Muscle of arm (tissue), 14 donors: ENCODE data around the gene NFE2. TPM values are rescaled to one million over a fixed set of nuclear protein-coding genes. Genes with fewer than 3 reads are reported as not detected.
A peak's percentile ranks its signal among the peaks of the same experiment; 100 is the strongest.
"Not testable (repeated sequence)": the region's sequence is repeated elsewhere in the genome, so short reads cannot be mapped to it uniquely, and the experiment has no call there.

Source experiments
- DNase-seq: peaks from one replicate; pipeline ENCODE4 v3.0.0-alpha.2; 2013
- long read RNA-seq, 11 donors: transcript quantifications; one replicate each; lab custom pipeline, GENCODE V29; 2026
- polyA plus RNA-seq, 12 donors: library from polyadenylated mRNA; unstranded; fragments of 120-200 nt; gene quantifications; one replicate each; pipeline ENCODE4 v1.2.1, GENCODE V29; 2013; ENCODE audit not compliant: insufficient read length in 12 of 12

The NFE2 gene
- polyA plus RNA-seq = 1 to 10 TPM in 9 of 12 donors, under 1 TPM in 1, not detected in 2; 1.00 to 6.8 (median 1.5) TPM
- long read RNA-seq, donor 1, partial matches to known transcripts = 0 of 1 reads
- long read RNA-seq, donor 1, other reads (novel, unspliced or antisense) = 0 of 1 reads
- long read RNA-seq, donor 2, partial matches to known transcripts = 0 of 1 reads
- long read RNA-seq, donor 2, other reads (novel, unspliced or antisense) = 0 of 1 reads
- long read RNA-seq, donor 3 = 0 reads
- long read RNA-seq, donor 4 = 0 reads
- long read RNA-seq, donor 5 = 0 reads
- long read RNA-seq, donor 6, partial matches to known transcripts = 0 of 1 reads
- long read RNA-seq, donor 6, other reads (novel, unspliced or antisense) = 0 of 1 reads
- long read RNA-seq, donor 7 = 0 reads
- long read RNA-seq, donor 8 = 0 reads
- long read RNA-seq, donor 9, partial matches to known transcripts = 78 of 125 reads
- long read RNA-seq, donor 9, other reads (novel, unspliced or antisense) = 45 of 125 reads
- long read RNA-seq, donor 10 = 0 reads
- long read RNA-seq, donor 11, partial matches to known transcripts = 0 of 4 reads
- long read RNA-seq, donor 11, other reads (novel, unspliced or antisense) = 0 of 4 reads

DNA sequence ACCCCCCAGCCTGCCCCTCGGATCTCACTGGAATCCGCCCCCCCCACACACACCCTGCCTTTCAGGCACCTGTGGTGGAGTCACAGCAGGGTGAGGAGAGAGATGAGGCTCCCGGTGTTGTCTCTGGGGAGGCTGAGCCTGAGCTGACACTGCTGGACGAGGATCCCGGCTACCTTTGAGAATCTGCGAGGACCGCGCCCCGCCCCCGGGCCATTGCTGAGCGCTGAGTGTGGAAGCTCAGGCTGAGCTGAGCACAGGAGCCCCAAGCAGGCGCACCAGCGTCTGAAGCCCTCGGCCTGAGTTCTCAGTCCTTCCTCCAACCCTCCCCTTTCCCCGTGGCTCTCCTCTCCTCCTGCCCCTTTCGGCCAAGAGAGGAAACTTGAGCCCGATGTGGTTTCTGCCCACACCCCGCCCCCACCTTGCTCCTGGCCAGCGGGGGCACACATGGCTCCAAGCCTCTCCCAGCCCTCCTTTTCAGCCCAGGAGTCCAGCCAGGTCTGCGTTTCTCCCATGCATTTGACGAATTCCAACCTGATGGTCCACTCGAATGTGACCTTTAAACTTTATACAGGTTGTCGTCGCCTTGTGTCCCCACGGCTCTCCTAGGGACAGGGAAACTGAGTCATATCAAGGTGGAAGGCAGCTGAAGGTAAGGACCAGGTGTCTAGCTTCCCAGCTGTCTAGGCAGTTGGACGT, at the start of gene NFE2:
Gene NFE2 (minus strand): TSS at position 284 of the 696 bp plus-strand sequence. CDS start 5,767 bp downstream, outside the sequence.
- DNase-seq = peak; percentile 24

- DNase-seq = no peak
Observed at GRCh38 chr12:54349679-54350078, 48.9 kb upstream of the NFE2 start.

GRCh38 chr12:54349036-54349435, 48.2 kb upstream of the NFE2 start:
- DNase-seq = no peak

DNA sequence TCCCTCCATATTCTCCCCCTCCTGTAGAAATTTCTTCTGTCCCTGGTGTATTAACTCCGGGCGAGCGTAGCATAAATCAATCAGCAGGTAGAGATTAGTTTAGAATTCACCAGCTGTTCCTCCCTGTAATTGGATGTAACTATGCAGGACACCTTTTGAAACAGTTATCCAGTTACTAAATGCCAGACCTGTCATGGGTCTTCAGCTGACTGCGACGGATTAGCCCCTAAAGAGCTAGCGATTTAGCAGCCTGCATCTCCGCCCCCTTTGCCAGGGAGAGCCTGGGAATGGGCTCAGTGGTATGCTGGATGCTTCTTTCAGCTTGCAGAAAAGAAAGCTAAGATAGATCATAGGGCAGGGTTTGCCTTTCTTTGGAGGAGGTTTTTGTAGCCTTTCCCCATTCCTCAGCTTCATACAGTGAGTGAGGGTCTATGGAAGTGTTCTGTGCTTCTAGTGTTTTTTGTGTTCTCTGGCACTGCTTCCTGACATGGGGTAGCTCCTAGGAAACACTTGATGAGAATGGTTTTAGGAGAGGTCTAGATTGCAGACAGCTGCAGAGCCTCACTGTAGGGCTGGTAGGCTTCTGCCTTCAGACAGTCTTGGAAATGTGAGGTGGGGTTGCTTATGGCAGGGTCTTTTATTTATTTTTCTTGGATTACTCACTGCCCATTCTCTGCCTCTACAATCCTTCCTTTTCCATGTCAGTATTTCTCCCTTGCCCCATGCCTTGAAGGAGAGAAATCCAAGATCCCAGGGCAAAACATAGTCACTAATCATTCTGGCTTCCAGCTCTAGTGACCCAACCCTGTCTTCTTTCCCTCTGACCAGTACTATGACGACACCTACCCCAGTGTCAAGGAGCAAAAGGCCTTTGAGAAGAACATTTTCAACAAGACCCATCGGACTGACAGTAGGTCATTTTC, 40.8 kb upstream of the NFE2 start:
- DNase-seq = no peak

DNA sequence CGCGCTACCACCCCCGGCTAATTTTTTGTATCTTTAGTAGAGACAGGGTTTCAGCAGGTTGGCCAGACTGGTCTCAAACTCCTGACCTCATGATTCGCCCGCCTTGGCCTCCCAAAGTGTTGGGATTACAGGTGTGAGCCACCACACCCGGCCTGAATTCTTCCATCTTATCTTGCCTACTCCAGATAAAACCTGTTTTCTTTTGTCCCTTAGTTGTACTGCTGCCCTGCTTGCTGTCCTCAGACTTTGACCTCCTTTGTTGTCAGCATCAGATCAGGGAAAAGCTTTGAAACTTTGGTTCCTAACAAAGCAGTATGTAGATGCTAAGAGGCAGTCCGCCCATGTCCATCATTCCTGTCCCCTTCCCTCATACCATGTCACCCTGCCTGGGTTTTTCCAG, 40.0 kb upstream of the NFE2 start:
- DNase-seq = no peak

- no peak for DNase-seq
Observed at GRCh38 chr12:54338698-54339296, 38.0 kb upstream of the NFE2 start.

DNA sequence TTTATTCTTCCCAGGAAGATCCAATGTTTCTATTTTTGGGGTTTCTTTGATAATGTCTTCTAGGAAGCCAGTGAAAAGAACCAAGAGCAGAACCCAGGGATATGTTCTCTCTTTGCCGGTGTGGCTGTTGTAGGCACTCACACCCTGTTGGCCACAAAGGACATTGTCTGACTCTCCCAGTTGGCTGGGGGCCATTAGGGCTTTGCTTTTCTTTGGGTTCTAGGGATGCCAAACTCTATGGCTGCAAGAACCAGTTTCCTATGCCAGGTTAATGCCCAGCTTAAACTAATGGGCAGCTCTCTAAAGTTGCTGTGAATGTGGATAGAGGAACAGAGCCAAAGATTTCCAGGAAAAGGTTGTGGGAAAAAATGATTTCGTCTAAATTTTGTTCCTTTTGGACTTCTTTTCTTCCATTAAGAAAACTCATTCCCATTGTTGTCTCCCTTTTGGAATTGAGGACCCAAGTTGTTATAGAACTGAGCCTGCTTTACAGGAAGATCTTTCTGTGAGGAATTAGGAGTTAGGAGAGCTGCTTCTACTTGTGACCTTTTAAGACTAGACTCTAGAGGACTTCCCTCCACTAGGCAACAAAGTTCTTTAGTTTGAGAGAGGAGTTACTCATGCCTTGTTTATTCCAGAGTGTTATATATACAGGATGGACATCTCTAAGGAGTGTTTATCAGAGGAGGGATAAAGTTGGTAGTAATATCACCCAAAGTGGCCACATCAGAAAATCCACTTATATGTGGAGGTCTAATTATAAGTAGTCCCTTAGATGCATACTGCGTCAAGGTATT, 37.2 kb upstream of the NFE2 start:
- DNase-seq = no peak

- DNase-seq = no peak
Observed at GRCh38 chr12:54337280-54337842, 36.5 kb upstream of the NFE2 start.

DNA sequence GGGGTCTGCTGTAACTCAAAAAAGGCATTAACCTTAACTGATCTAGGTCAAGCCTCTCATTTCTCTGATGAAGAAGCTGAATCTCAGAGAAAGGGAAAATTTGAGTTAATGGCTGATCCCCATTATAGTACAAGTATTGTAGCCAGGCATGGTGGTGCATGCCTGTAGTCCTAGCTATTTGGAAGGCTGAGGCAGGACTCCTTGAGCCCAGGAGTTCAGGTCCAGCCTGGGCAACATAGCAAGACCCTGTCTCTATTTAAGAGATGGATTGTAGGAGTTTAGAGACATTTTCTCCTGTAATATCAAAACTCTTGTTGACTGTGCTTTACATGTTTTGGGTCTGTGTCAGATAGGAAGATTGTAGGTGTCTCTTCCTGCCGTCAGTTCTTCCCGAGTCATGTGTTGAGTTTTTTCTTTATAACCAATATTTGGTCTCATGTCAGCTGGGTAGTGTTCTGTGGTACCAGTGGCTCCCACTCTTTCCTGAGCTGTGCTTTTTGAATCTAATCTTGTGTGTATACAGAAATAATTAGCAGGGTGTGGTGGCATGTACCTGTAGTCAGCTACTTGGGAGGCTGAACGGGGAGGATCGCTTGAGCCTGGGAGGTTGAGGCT, 32.7 kb upstream of the NFE2 start:
- no peak for DNase-seq

GRCh38 chr12:54331461-54331860, 30.6 kb upstream of the NFE2 start:
- DNase-seq = no peak

DNA sequence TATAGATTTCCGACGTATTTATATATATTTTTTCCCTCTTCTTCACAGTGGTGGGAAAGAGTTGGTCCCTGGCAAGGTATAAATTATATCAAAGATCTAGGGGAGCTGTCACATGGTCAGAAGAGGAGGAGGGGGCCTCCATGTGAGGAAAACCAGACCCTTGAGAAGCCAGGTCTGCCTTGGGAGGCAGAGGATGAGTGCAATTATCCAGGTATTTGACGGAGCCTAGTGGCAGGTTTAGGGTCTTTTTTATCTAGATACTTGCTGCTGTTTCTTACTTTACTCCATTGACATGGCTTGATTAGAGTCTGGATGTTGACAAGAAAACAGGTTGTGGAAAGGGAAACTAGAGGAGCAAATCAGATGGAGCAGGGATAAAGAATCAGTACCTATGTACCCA, 29.6 kb upstream of the NFE2 start:
- no peak for DNase-seq

- DNase-seq = no peak
Observed at GRCh38 chr12:54329759-54330158, 28.9 kb upstream of the NFE2 start.

DNA sequence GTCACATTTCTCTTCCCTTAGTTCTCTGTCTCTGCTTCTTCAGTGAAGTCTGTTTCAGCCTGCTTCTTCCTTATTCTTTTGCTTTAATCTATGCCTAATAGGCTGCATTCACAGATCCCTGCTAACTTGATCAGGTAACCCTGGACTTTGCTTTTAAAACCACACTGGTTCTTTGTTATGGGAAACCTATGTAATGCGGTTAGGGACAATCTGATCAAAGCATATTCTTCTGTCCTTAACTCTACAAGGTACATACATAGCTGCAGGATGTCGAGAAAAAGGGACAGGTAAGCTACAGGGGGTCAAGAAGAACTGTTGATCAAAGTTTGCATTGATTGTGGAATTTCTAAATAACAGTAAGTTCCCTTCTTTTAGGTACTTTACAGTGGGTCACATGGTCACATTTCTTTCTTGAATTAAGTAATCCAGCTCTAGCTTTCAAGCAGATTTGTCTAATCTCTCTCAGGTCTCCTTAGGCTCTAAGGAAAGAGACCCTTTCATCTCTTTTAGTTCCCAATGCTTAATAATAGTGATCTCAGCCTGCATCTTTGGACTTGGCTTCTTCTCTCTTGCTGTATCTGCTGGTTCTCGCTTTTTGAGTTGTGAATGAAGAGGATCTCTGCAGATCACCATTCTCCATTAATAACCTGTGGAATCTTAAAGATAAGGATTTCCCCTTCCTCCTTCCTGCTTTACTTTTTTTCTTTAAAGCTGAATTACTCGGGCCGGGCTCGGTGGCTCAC, 28.0 kb upstream of the NFE2 start:
- no peak for DNase-seq

DNA sequence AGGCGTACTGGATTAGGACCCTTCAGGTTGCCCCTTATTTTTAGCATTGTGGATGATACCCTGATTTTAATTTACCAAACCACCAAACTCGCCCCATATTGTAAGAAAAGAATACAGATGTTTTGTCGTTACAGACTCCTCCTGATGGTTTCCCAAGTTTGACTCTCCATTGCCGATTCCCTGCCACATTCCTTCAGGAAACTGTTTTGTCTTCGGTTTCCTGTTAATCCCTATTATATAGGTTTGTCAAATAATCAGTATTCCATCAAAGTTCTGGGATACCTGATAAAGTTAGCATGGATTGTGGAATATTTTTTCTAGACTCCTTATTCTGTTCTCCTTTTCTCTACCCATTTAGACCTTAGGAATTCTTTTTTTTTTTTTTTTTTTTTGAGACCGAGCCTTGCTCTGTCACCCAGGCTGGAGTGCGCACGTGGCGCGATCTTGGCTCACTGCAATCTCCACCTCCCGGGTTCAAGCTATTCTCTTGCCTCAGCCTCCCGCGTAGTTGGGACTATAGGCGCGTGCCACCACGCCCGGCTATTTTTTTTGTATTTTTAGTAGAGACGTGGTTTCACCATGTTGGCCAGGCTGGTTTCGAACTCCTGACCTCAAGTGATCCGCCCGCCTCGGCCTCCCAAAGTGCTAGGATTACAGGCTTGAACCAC, 24.8 kb upstream of the NFE2 start:
- DNase-seq = peak; percentile 10

GRCh38 chr12:54324617-54325441, 24.0 kb upstream of the NFE2 start, which contains the start of gene COPZ1:
Gene COPZ1, plus strand, starts transcription at chr12:54325131. Its CDS starts 33 bp downstream, at chr12:54325164.
- peak; percentile 98 for DNase-seq

DNA sequence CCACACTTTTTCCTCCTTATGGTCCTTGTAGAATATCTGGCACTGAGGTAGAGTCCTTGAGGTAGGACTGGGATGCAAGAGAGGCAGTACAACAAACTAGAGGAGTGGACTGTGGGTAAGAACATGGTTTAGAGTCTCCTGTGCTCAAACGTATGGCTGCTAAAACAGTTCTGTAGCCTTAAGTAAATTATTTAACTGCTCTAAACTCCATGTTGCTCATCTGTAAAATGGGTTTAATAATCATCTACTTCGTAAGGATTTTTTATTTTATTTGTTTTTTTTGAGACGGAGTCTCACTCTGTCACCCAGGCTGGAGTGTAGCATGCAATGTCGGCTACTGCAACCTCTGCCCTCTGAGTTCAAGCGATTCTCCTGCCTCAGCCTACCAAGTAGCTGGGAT, 20.5 kb upstream of the NFE2 start:
- no peak for DNase-seq

DNA sequence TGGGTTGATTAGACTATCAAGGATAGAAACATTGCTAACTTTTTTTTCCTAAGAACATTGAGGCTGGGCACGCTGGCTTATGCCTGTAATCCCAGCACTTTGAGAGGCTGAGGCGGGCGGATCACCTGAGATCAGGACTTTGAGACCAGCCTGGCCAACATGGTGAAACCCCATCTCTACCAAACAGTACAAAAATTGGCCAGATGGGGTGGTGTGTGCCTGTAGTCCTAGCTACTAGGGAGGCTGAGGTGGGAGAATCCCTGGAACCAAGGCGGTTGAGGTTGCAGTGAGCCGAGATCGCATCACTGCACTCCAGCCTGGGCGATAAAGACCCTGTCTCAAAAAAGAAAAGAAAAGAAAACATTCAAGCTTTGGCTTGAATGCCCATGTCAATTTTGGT, 11.5 kb upstream of the NFE2 start:
- not testable (repeated sequence) for DNase-seq
